ENCODE data around the gene CES3.

GRCh38 chr16:66945939-66946338 is 15.1 kb upstream of the CES3 start:
- TF ChIP-seq ZBTB8A (tag by site-specific recombination; IDR thresholded peaks at IDR 0.05), result no peak
- no peak for TF ChIP-seq ZBTB6 (tag by site-specific recombination; IDR thresholded peaks at IDR 0.05)
- TF ChIP-seq ZBTB17 (tag by site-specific recombination; IDR thresholded peaks at IDR 0.05), result no peak
- no peak for TF ChIP-seq ZNF416 (tag by site-specific recombination; IDR thresholded peaks at IDR 0.05)
- TF ChIP-seq, protein P1, sequence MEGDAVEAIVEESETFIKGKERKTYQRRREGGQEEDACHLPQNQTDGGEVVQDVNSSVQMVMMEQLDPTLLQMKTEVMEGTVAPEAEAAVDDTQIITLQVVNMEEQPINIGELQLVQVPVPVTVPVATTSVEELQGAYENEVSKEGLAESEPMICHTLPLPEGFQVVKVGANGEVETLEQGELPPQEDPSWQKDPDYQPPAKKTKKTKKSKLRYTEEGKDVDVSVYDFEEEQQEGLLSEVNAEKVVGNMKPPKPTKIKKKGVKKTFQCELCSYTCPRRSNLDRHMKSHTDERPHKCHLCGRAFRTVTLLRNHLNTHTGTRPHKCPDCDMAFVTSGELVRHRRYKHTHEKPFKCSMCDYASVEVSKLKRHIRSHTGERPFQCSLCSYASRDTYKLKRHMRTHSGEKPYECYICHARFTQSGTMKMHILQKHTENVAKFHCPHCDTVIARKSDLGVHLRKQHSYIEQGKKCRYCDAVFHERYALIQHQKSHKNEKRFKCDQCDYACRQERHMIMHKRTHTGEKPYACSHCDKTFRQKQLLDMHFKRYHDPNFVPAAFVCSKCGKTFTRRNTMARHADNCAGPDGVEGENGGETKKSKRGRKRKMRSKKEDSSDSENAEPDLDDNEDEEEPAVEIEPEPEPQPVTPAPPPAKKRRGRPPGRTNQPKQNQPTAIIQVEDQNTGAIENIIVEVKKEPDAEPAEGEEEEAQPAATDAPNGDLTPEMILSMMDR (tag by site-specific recombination; IDR thresholded peaks at IDR 0.05), result no peak
- TF ChIP-seq KLF10 (tag by site-specific recombination; IDR thresholded peaks at IDR 0.05), result no peak
- TF ChIP-seq, protein P2, sequence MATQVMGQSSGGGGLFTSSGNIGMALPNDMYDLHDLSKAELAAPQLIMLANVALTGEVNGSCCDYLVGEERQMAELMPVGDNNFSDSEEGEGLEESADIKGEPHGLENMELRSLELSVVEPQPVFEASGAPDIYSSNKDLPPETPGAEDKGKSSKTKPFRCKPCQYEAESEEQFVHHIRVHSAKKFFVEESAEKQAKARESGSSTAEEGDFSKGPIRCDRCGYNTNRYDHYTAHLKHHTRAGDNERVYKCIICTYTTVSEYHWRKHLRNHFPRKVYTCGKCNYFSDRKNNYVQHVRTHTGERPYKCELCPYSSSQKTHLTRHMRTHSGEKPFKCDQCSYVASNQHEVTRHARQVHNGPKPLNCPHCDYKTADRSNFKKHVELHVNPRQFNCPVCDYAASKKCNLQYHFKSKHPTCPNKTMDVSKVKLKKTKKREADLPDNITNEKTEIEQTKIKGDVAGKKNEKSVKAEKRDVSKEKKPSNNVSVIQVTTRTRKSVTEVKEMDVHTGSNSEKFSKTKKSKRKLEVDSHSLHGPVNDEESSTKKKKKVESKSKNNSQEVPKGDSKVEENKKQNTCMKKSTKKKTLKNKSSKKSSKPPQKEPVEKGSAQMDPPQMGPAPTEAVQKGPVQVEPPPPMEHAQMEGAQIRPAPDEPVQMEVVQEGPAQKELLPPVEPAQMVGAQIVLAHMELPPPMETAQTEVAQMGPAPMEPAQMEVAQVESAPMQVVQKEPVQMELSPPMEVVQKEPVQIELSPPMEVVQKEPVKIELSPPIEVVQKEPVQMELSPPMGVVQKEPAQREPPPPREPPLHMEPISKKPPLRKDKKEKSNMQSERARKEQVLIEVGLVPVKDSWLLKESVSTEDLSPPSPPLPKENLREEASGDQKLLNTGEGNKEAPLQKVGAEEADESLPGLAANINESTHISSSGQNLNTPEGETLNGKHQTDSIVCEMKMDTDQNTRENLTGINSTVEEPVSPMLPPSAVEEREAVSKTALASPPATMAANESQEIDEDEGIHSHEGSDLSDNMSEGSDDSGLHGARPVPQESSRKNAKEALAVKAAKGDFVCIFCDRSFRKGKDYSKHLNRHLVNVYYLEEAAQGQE (tag by site-specific recombination; IDR thresholded peaks at IDR 0.05), result no peak
- TF ChIP-seq, protein P3, sequence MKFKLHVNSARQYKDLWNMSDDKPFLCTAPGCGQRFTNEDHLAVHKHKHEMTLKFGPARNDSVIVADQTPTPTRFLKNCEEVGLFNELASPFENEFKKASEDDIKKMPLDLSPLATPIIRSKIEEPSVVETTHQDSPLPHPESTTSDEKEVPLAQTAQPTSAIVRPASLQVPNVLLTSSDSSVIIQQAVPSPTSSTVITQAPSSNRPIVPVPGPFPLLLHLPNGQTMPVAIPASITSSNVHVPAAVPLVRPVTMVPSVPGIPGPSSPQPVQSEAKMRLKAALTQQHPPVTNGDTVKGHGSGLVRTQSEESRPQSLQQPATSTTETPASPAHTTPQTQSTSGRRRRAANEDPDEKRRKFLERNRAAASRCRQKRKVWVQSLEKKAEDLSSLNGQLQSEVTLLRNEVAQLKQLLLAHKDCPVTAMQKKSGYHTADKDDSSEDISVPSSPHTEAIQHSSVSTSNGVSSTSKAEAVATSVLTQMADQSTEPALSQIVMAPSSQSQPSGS (tag by site-specific recombination; IDR thresholded peaks at IDR 0.05; ENCODE audit: low read depth), result no peak
- TF ChIP-seq SALL2 (tag by site-specific recombination; IDR thresholded peaks at IDR 0.05; ENCODE audit: borderline replicate concordance), result no peak
- no peak for TF ChIP-seq ZNF701 (tag by site-specific recombination; IDR thresholded peaks at IDR 0.05)
- no peak for TF ChIP-seq ZNF350 (tag by site-specific recombination; IDR thresholded peaks at IDR 0.05)
- TF ChIP-seq ZNF274 (IDR thresholded peaks at IDR 0.05; ENCODE audit: low read length), result no peak
- no peak for TF ChIP-seq ZNF274 (tag by site-specific recombination; IDR thresholded peaks at IDR 0.05; ENCODE audit: borderline replicate concordance)

All from HEK293 (cell line).